Astrocyte (in vitro differentiated cells and primary cell): ENCODE results near the gene UBR3. TPM values are rescaled to one million over a fixed set of nuclear protein-coding genes. Genes with fewer than 3 reads are reported as not detected.

Experiments
- DNase-seq: peaks from one replicate; pipeline ENCODE4 v3.0.0-alpha.2; 2010; ENCODE audit warnings: low read depth
- FAIRE-seq: peaks from 2 replicates; lab custom pipeline; 2011; peaks lifted over from hg19 to GRCh38; lab: Jason Lieb, UNC
- H2AFZ ChIP-seq: 2 replicates; pipeline ENCODE4 v1.6.0; 2012; ENCODE audit warnings: low read depth, low read length, inconsistent platforms
- H3K27ac ChIP-seq: 2 replicates; pipeline ENCODE4 v1.5.1; 2011; ENCODE audit warnings: low read depth, low read length, inconsistent platforms
- H3K27me3 ChIP-seq: 2 replicates; pipeline ENCODE4 v1.6.0; 2011; ENCODE audit warnings: low read length, inconsistent platforms; ENCODE audit not compliant: insufficient read depth
- H3K36me3 ChIP-seq: 2 replicates; pipeline ENCODE4 v1.5.1; 2011; ENCODE audit warnings: low read length, inconsistent platforms; ENCODE audit not compliant: insufficient read depth
- H3K4me1 ChIP-seq: 2 replicates; pipeline ENCODE4 v1.5.1; 2011; ENCODE audit warnings: low read length, inconsistent platforms; ENCODE audit not compliant: insufficient read depth
- H3K4me2 ChIP-seq: 2 replicates; pipeline ENCODE4 v1.6.0; 2012; ENCODE audit warnings: low read length, inconsistent platforms
- H3K4me3 ChIP-seq: 2 replicates; pipeline ENCODE4 v1.5.1; 2011; ENCODE audit warnings: low read depth, mild to moderate bottlenecking, low read length, inconsistent platforms; ENCODE audit not compliant: insufficient read depth
- H3K79me2 ChIP-seq: 2 replicates; pipeline ENCODE4 v1.6.0; 2012; ENCODE audit warnings: mild to moderate bottlenecking, low read length, inconsistent platforms; ENCODE audit not compliant: insufficient read depth
- H3K9ac ChIP-seq: 2 replicates; pipeline ENCODE4 v1.6.0; 2012; ENCODE audit warnings: mild to moderate bottlenecking, low read length, inconsistent platforms
- H3K9me3 ChIP-seq: 2 replicates; pipeline ENCODE4 v1.5.1; 2012; ENCODE audit warnings: low read depth, mild to moderate bottlenecking, low read length, inconsistent platforms; ENCODE audit not compliant: insufficient read depth
- H4K20me1 ChIP-seq: 2 replicates; pipeline ENCODE4 v1.6.0; 2012; ENCODE audit warnings: low read length, inconsistent platforms; ENCODE audit not compliant: insufficient read depth
- H3K27ac Mint-ChIP-seq: one replicate; pipeline ENCODE4 v1.8.0; 2021; ENCODE audit warnings: mild to moderate bottlenecking, mixed read lengths; ENCODE audit not compliant: unreplicated experiment
- H3K27me3 Mint-ChIP-seq: one replicate; pipeline ENCODE4 v1.8.0; 2021; ENCODE audit warnings: low read depth, mixed read lengths; ENCODE audit not compliant: unreplicated experiment
- H3K36me3 Mint-ChIP-seq: one replicate; pipeline ENCODE4 v1.8.0; 2021; ENCODE audit warnings: low read depth, mixed read lengths; ENCODE audit not compliant: unreplicated experiment
- H3K4me1 Mint-ChIP-seq: one replicate; pipeline ENCODE4 v1.8.0; 2021; ENCODE audit warnings: low read depth, mixed read lengths; ENCODE audit not compliant: unreplicated experiment
- H3K4me3 Mint-ChIP-seq: one replicate; pipeline ENCODE4 v1.8.0; 2021; ENCODE audit warnings: mild to moderate bottlenecking, moderate library complexity, mixed read lengths; ENCODE audit not compliant: unreplicated experiment
- H3K9me3 Mint-ChIP-seq: one replicate; pipeline ENCODE4 v1.8.0; 2021; ENCODE audit warnings: mild to moderate bottlenecking, mixed read lengths; ENCODE audit not compliant: unreplicated experiment
- CTCF ChIP-seq: IDR thresholded peaks from 2 replicates; pipeline ENCODE4 v1.5.1; 2011; ENCODE audit warnings: low read depth, mild to moderate bottlenecking, inconsistent platforms, low read length, moderate library complexity; ENCODE audit not compliant: insufficient read depth
- EZH2 ChIP-seq: IDR thresholded peaks from 2 replicates; pipeline ENCODE4 v1.6.1; 2012; ENCODE audit warnings: mild to moderate bottlenecking, low read length, inconsistent platforms; ENCODE audit not compliant: insufficient read depth
- total RNA-seq: library from RNA; stranded (reverse); gene quantifications from 2 replicates; pipeline ENCODE4 v1.2.1, GENCODE V29; 2021

UBR3 gene
- total RNA-seq, 1 donor from 2014 or later: 18.7 TPM

GRCh38 chr2:170054997-170055396 lies 227.7 kb downstream of the UBR3 start:
- no peak overlapping the region for H3K4me2 ChIP-seq
- H3K4me3 Mint-ChIP-seq: no peak overlapping the region
- no peaks in the 10 kb centered on the region for H4K20me1 ChIP-seq
- peaks cover 6% of the 10 kb centered on the region for H3K4me1 ChIP-seq
- FAIRE-seq (no peak), DNase-seq (no peak)
- peaks cover 2% of the 10 kb centered on the region for H3K36me3 Mint-ChIP-seq
- peaks cover 4% of the 10 kb centered on the region for H3K4me1 Mint-ChIP-seq
- TF ChIP-seq EZH2 (no peak), CTCF (no peak)
- H3K27me3 Mint-ChIP-seq: no peaks in the 10 kb centered on the region
- no peak overlapping the region for H3K27ac Mint-ChIP-seq
- no peaks in the 10 kb centered on the region for H3K79me2 ChIP-seq
- no peak overlapping the region for H3K27ac ChIP-seq
- H2AFZ ChIP-seq: no peak overlapping the region
- no peaks in the 10 kb centered on the region for H3K27me3 ChIP-seq
- H3K9ac ChIP-seq: no peak overlapping the region
- H3K36me3 ChIP-seq: peaks cover 2% of the 10 kb centered on the region
- no peaks in the 10 kb centered on the region for H3K9me3 Mint-ChIP-seq
- no peaks in the 10 kb centered on the region for H3K9me3 ChIP-seq
- no peak overlapping the region for H3K4me3 ChIP-seq

DNA sequence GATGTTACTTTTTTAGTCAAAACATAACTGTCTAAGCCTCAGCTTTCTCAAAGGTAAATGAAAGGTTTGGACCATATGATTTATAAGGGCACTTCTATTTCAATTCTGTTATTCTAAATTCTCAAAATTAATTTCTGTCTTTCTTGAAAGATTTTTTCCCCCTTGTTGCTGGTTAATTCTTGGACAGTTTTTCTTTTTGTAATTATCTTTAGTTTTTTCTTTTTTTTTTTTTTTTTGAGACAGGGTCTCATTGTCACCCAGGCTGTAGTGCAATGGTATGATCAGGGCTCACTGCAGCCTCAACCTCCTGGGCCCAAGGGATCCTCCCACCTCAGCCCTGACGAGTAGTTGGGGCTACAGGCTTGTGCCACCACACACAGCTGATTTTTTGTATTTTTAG lies 229.6 kb downstream of the UBR3 start:
- H3K27me3 ChIP-seq: no peaks in the 10 kb centered on the region
- H3K4me1 ChIP-seq: peaks cover 6% of the 10 kb centered on the region
- no peak for FAIRE-seq
- no peaks in the 10 kb centered on the region for H4K20me1 ChIP-seq
- no peaks in the 10 kb centered on the region for H3K27me3 Mint-ChIP-seq
- H3K9me3 ChIP-seq: no peaks in the 10 kb centered on the region
- peaks cover 2% of the 10 kb centered on the region for H3K36me3 Mint-ChIP-seq
- no peak overlapping the region for H3K4me3 Mint-ChIP-seq
- H2AFZ ChIP-seq: no peak overlapping the region
- H3K4me2 ChIP-seq: no peak overlapping the region
- H3K79me2 ChIP-seq: no peaks in the 10 kb centered on the region
- no peak overlapping the region for H3K27ac Mint-ChIP-seq
- no peaks in the 10 kb centered on the region for H3K9me3 Mint-ChIP-seq
- H3K36me3 ChIP-seq: peaks cover 2% of the 10 kb centered on the region
- DNase-seq: no peak
- H3K4me1 Mint-ChIP-seq: peaks cover 4% of the 10 kb centered on the region
- TF ChIP-seq CTCF: no peak
- TF ChIP-seq EZH2: no peak
- H3K27ac ChIP-seq: no peak overlapping the region
- no peak overlapping the region for H3K4me3 ChIP-seq
- no peak overlapping the region for H3K9ac ChIP-seq

DNA sequence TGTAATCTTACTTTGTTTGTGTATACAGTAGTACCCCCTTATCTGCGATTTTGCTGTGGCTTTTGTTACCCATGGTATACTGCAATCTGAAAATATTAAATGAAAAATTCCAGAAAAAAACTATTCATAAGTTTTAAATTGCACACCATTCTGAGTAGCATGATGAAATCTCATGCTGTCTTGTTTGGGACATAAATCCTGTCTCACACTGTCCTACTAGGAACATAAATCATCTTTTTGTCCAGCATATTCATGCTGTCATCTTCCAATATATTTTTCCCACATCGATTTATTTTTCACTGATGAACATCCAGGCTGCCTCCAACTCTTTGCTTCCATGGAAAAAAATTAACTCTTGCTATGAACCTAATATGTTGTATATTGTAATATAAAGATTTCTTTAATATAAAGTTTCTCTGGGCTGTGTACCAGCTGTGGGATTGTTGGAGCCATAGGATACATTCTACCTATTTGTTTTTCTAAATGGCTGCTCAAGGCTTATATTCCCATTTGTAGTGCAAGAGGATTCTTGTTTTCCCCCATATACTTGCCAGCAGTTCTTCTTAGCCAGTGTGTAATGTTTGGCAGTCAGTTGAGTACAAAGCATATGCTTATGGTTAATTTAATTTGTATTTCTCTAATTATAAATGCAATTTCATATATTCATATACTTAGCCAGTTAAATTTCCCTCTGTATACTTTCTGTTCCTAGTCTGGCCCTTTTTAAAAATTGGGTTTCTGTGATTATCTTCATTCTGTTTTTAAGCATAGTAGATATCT lies 236.4 kb downstream of the UBR3 start:
- Histone ChIP-seq H3K9ac (no peak overlapping the region), H3K27me3 (no peaks in the 10 kb centered on the region), H3K4me1 (no peaks in the 10 kb centered on the region), H3K36me3 (peaks cover 6% of the 10 kb centered on the region), H2AFZ (no peak overlapping the region), H3K4me3 (no peak overlapping the region), H3K79me2 (no peaks in the 10 kb centered on the region), H3K4me2 (no peak overlapping the region), H3K9me3 (no peaks in the 10 kb centered on the region), H3K27ac (no peak overlapping the region), H4K20me1 (no peaks in the 10 kb centered on the region)
- Mint-ChIP-seq H3K36me3 (peaks cover 10% of the 10 kb centered on the region), H3K9me3 (no peaks in the 10 kb centered on the region), H3K27me3 (no peaks in the 10 kb centered on the region), H3K4me1 (no peaks in the 10 kb centered on the region), H3K27ac (no peak overlapping the region), H3K4me3 (no peak overlapping the region)
- no peak for TF ChIP-seq EZH2
- no peak for TF ChIP-seq CTCF
- no peak for DNase-seq
- no peak for FAIRE-seq
